ENCODE measurements around the gene CYBRD1.

CYBRD1 gene

GRCh38 chr2:171516793-171517192 lies 5.5 kb upstream of the CYBRD1 start:
- TF ChIP-seq CTCF (IDR thresholded peaks at IDR 0.05; ENCODE audit: extremely low read depth, missing control alignments), result no peak
- DNase-seq (ENCODE audit: low spot score), result no peak

GRCh38 chr2:171520471-171520870 lies 1.8 kb upstream of the CYBRD1 start:
- TF ChIP-seq CTCF (IDR thresholded peaks at IDR 0.05; ENCODE audit: extremely low read depth, missing control alignments), result no peak
- no peak for DNase-seq (ENCODE audit: low spot score)

GRCh38 chr2:171521361-171522051 lies 768 bp upstream of the CYBRD1 start:
- DNase-seq (ENCODE audit: low spot score), result no peak

GRCh38 chr2:171522788-171523087 lies 464 bp downstream of the CYBRD1 start:
- TF ChIP-seq CTCF (IDR thresholded peaks at IDR 0.05; ENCODE audit: extremely low read depth, missing control alignments), result no peak
- no peak for DNase-seq (ENCODE audit: low spot score)

More at GRCh38 chr2:171521361-171522051, 768 bp upstream of the CYBRD1 start:
- no peak for TF ChIP-seq CTCF (IDR thresholded peaks at IDR 0.05; ENCODE audit: extremely low read depth, missing control alignments)

GRCh38 chr2:171523088-171524017 lies 1.1 kb downstream of the CYBRD1 start:
- DNase-seq (ENCODE audit: low spot score), result peak; percentile 70

GRCh38 chr2:171524018-171524401 lies 1.7 kb downstream of the CYBRD1 start:
- DNase-seq (ENCODE audit: low spot score), result no peak
- no peak for TF ChIP-seq CTCF (IDR thresholded peaks at IDR 0.05; ENCODE audit: extremely low read depth, missing control alignments)

More at GRCh38 chr2:171523088-171524017, 1.1 kb downstream of the CYBRD1 start:
- no peak for TF ChIP-seq CTCF (IDR thresholded peaks at IDR 0.05; ENCODE audit: extremely low read depth, missing control alignments)

- TF ChIP-seq CTCF (IDR thresholded peaks at IDR 0.05; ENCODE audit: extremely low read depth, missing control alignments), result peak; percentile 5
- DNase-seq (ENCODE audit: low spot score), result no peak
These were observed 7.6 kb downstream of the CYBRD1 start for GRCh38 chr2:171529914-171530313.
